SK-N-SH (cell line): ENCODE measurements around the gene STX7.

Experiments
- CTCF ChIP-seq: fragments of 200-600 bp; sonication (generic); IDR thresholded peaks from 2 replicates; pipeline ENCODE4 v1.6.1; 2017; ENCODE audit warnings: antibody characterized with exemption, mild to moderate bottlenecking, moderate library complexity
- EP300 ChIP-seq, 2 experiments: IDR thresholded peaks; 2 replicates each; pipeline versions ENCODE4 v1.4.0 to v1.6.1; 2012; ENCODE audit warnings: borderline replicate concordance in 1 of 2, low read depth in 1 of 2, low read length in 1 of 2
- EZH2phosphoT487 ChIP-seq: fragments of 200-600 bp; sonication (generic); IDR thresholded peaks from 2 replicates; pipeline ENCODE4 v1.6.1; 2017; ENCODE audit warnings: low read depth, mixed run types, mild to moderate bottlenecking, antibody characterized with exemption, moderate library complexity, borderline replicate concordance
- FOSL2 ChIP-seq: IDR thresholded peaks from 2 replicates; pipeline ENCODE4 v1.4.0; 2012; ENCODE audit warnings: low read depth, mild to moderate bottlenecking, moderate library complexity, borderline replicate concordance
- MEF2A ChIP-seq: IDR thresholded peaks from 2 replicates; pipeline ENCODE4 v1.4.0; 2012; ENCODE audit warnings: low read depth, borderline replicate concordance
- MXI1 ChIP-seq: IDR thresholded peaks from 2 replicates; pipeline ENCODE4 v1.6.1; 2012; ENCODE audit warnings: mild to moderate bottlenecking, low read depth, low read length, improper control_type of control experiment
- RAD21 ChIP-seq: IDR thresholded peaks from 2 replicates; pipeline ENCODE4 v1.6.1; 2012; ENCODE audit warnings: mild to moderate bottlenecking, low read length
- SIN3A ChIP-seq: IDR thresholded peaks from 2 replicates; pipeline ENCODE4 v1.6.1; 2012; ENCODE audit warnings: low read depth, mild to moderate bottlenecking, low read length, moderate library complexity, borderline replicate concordance
- USF1 ChIP-seq: IDR thresholded peaks from 2 replicates; pipeline ENCODE4 v1.4.0; 2012; ENCODE audit warnings: low read depth, borderline replicate concordance
- YY1 ChIP-seq: IDR thresholded peaks from 2 replicates; pipeline ENCODE4 v1.4.0; 2012; ENCODE audit warnings: low read depth, mild to moderate bottlenecking

DNA sequence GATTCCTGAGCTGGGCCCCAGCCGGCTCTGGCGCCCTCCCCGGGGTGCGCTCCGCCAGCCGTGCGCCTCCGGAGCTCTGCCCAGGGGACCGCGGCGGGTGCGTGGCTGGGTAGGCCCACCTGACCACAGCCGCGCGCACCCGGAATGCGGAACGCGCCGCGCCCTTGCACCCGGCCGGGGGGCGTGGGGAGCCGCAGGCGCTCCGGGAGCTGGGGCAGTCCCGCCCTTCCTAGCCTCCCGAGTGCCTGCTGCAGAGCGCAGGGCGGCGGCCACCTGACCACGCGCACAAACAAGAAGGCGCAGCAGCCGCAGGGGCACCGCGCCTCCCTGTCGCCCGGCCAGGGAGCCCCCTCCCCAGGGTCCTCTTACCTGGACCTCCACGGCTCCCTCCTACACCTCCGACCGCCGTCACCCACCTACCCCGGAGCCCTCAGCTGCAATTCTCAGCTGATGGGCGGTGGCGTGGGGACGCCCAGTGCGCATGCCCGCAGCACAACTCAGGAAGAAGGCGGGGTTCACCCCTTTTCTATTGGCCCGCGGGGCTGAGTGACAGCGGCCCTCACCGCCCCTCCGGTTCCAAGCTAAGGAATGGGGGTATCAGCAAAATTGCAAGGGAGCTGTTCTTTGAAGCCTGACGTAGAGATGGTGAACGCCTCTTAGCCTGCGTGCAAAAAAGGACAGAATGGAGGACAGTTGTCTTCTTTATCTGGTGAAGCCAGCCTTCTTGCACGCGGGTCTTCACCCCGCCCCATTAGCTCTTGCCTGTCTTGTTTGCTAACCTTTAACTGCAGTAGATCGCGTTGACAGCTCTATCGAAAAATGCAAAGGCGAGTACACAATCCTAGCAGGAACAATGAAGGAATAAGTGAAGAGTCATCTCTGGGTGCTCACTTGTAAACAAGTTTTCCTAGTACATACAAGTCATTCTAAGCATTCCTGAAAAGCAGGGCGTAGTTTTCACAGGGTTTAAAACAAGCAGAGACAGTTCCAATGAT, at the start of gene STX7:
- TF ChIP-seq SIN3A (peak; percentile 46; the same call in 1 of the 2 replicates), CTCF (no peak), EP300 (IDR thresholded peaks at IDR 0.05; ENCODE audit: borderline replicate concordance in 1 of 2, low read depth in 1 of 2, low read length in 1 of 2) (no peak), FOSL2 (no peak), USF1 (peak; percentile 55; the same call in 1 of the 2 replicates), EZH2phosphoT487 (no peak), MEF2A (no peak), MXI1 (no peak; the same call in 1 of the 2 replicates), RAD21 (no peak), YY1 (no peak)
